GM23248 (cell line): ENCODE results near the gene PPIG. TPM values are rescaled to one million over a fixed set of nuclear protein-coding genes. Genes with fewer than 3 reads are reported as not detected.

Source experiments
- DNase-seq: peaks from one replicate; pipeline ENCODE4 v3.0.0-alpha.2; 2015
- H2AFZ ChIP-seq: fragments of 200-600 bp; sonication (generic); 2 replicates; pipeline ENCODE4 v1.6.1; 2016; ENCODE audit warnings: antibody characterized with exemption
- H3F3A ChIP-seq: fragments of 200-600 bp; sonication (generic); 2 replicates; pipeline ENCODE4 v1.6.1; 2016; ENCODE audit warnings: mild to moderate bottlenecking, antibody characterized with exemption, mixed run types; ENCODE audit not compliant: insufficient read depth
- H3K27ac ChIP-seq: fragments of 200-600 bp; sonication (generic); 2 replicates; pipeline ENCODE4 v1.5.1; 2016; ENCODE audit warnings: mild to moderate bottlenecking
- H3K27me3 ChIP-seq: fragments of 200-600 bp; sonication (generic); replicated peaks from 2 replicates; pipeline ENCODE4 v1.6.1; 2016; ENCODE audit warnings: mild to moderate bottlenecking; ENCODE audit not compliant: insufficient read depth
- H3K36me3 ChIP-seq: fragments of 200-600 bp; sonication (generic); 2 replicates; pipeline ENCODE4 v1.6.1; 2016; ENCODE audit warnings: low read depth, mild to moderate bottlenecking
- H3K4me1 ChIP-seq: fragments of 200-600 bp; sonication (generic); 2 replicates; pipeline ENCODE4 v1.6.1; 2016; ENCODE audit warnings: mild to moderate bottlenecking; ENCODE audit not compliant: insufficient read depth
- H3K4me2 ChIP-seq: fragments of 200-600 bp; sonication (generic); one replicate; pipeline ENCODE4 v1.6.1; 2016; ENCODE audit warnings: mild to moderate bottlenecking; ENCODE audit not compliant: unreplicated experiment
- H3K4me3 ChIP-seq: fragments of 200-600 bp; sonication (generic); 2 replicates; pipeline ENCODE4 v1.5.1; 2016; ENCODE audit warnings: mild to moderate bottlenecking
- H3K79me2 ChIP-seq: fragments of 200-600 bp; sonication (generic); 2 replicates; pipeline ENCODE4 v1.6.1; 2016; ENCODE audit warnings: mild to moderate bottlenecking; ENCODE audit not compliant: insufficient read depth
- H3K9ac ChIP-seq: fragments of 200-600 bp; sonication (generic); 2 replicates; pipeline ENCODE4 v1.6.1; 2016; ENCODE audit warnings: mild to moderate bottlenecking
- H3K9me2 ChIP-seq: fragments of 200-600 bp; sonication (generic); 2 replicates; pipeline ENCODE4 v1.6.1; 2016; ENCODE audit warnings: mixed run types, mild to moderate bottlenecking, moderate library complexity; ENCODE audit not compliant: insufficient read depth
- H3K9me3 ChIP-seq: fragments of 200-600 bp; sonication (generic); one replicate; pipeline ENCODE4 v1.6.1; 2017; ENCODE audit warnings: low read depth
- H4K20me1 ChIP-seq: fragments of 200-600 bp; sonication (generic); 2 replicates; pipeline ENCODE4 v1.6.0; 2016; ENCODE audit not compliant: insufficient read depth
- EZH2 ChIP-seq: fragments of 200-600 bp; sonication (generic); IDR thresholded peaks from 2 replicates; pipeline ENCODE4 v1.6.1; 2018; ENCODE audit warnings: antibody characterized with exemption, mild to moderate bottlenecking; ENCODE audit not compliant: insufficient read depth, poor library complexity, severe bottlenecking
- EZH2phosphoT487 ChIP-seq: fragments of 200-600 bp; sonication (generic); IDR thresholded peaks from 2 replicates; pipeline ENCODE4 v1.6.1; 2018; ENCODE audit warnings: antibody characterized with exemption, moderate library complexity, mild to moderate bottlenecking, low read depth; ENCODE audit not compliant: insufficient read depth
- WGBS, 2 experiments: methylation state at CpG; one replicate each; pipeline ENCODE4 v1.1.6; 2015 to 2017; ENCODE audit warnings: low lambda C conversion rate in 2 of 2, low coverage in 1 of 2; ENCODE audit errors: missing lambda C conversion rate in 2 of 2; 5-methylcytosine and 5-hydroxymethylcytosine counted together
- in situ Hi-C: fragments of 300-500 bp; cut with MboI; formaldehyde crosslinking; loops from 2 replicates; pipeline ENCODE4 v1.15.0; 2020
- polyA plus RNA-seq: library from polyadenylated mRNA; unstranded; fragments of >200 nt; fragmentation: Nextera tagmentation; extraction: Ambion mirVana; gene quantifications from 2 replicates; pipeline ENCODE4 v1.2.1, GENCODE V29; 2016
- total RNA-seq: library from RNA; depleted of rRNA; stranded (reverse); fragments of >200 nt; shearing (Covaris generic); gene quantifications from 2 replicates; pipeline ENCODE4 v1.2.3, GENCODE V29; 2014

The PPIG gene
- total and polyA plus RNA-seq, 2 experiments from 2014 or later: 23.0 to 51.3 TPM

DNA sequence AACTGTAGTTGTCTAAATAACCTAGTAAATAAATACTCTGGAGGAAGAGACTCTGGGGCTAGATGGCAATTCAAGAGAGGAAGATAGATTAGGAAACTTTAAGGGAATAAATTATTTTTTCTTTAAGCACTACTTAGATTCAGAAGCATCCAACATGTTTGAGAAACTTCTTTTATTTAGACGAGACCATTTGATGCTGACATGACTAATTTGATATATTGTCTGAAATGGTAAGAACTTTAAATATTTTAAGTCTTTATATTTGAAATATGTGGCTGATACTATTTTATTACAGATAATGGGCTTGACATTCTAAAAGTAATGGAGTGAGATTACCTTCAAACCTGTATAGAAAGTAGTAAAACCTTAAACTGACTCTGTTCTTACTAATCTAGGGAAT is 36.4 kb downstream of the PPIG start:
- Histone ChIP-seq H3K36me3 (peaks cover 40% of the 10 kb centered on the region), H3K27me3 (no peaks in the 10 kb centered on the region), H3F3A (no peaks in the 10 kb centered on the region), H3K27ac (no peak overlapping the region), H3K4me2 (no peak overlapping the region), H3K9me2 (no peaks in the 10 kb centered on the region), H3K9me3 (no peaks in the 10 kb centered on the region), H3K9ac (no peak overlapping the region), H2AFZ (no peak overlapping the region), H3K4me1 (peaks cover 6% of the 10 kb centered on the region; the same call in 1 of the 2 replicates), H3K79me2 (peaks cover 91% of the 10 kb centered on the region), H4K20me1 (no peaks in the 10 kb centered on the region), H3K4me3 (no peak overlapping the region)
- in situ Hi-C loops: no loop called here
- DNase-seq: no peak
- no peak for TF ChIP-seq EZH2phosphoT487
- TF ChIP-seq EZH2: no peak
- 66 to 72% methylated on average over 1 of the region's 1 CpG for WGBS, 2 experiments

DNA sequence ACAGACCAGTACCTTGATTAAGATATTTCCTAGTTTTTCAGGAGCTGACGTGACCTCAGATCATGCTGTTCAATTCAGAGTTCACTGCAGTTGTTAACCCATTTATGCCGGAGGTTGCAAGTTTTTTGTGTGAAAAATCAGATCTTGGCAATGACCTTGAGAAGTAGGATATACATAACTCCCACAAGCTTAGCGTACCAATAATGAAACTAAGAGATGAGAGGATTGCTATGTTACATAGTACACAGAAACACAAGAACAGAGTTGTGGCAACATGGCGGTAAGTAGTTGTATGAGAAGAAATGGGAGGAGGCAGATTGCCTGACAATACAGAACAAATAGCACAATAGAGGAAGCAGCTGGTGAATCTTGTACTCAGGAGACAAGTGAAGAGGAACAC is 39.1 kb downstream of the PPIG start:
- in situ Hi-C loops: no loop called here

DNA sequence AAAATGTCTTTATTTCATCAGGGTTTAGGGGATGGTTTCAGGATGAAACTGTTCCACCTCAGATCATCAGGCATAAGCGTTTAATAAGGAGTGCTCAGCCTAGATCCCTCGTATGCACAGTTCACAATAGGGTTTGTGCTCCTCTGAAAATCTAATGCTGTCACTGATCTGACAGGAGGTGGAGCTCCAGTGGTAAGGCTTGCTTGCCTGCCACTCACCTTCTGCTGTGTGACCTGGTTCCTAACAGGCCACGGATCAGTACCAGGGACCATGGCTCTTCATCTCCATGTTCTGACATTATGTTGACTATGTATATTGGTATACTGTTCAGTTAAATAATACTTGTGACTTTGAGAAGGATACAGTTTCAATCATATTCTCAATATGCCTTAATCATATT is 41.6 kb downstream of the PPIG start:
- in situ Hi-C loops: no loop called here
- no peak for DNase-seq
- H3K9me2 ChIP-seq: no peaks in the 10 kb centered on the region
- no peak overlapping the region for H3K4me2 ChIP-seq
- H3K9ac ChIP-seq: no peak overlapping the region
- no peaks in the 10 kb centered on the region for H3K9me3 ChIP-seq
- H3K27me3 ChIP-seq: no peaks in the 10 kb centered on the region
- H3K79me2 ChIP-seq: peaks cover 46% of the 10 kb centered on the region
- 80 to 81% methylated on average over 3 of the region's 3 CpGs for WGBS, 2 experiments
- TF ChIP-seq EZH2: no peak
- TF ChIP-seq EZH2phosphoT487: no peak
- H3K4me1 ChIP-seq: no peaks in the 10 kb centered on the region
- H3K36me3 ChIP-seq: peaks cover 34% of the 10 kb centered on the region
- H2AFZ ChIP-seq: no peak overlapping the region
- no peak overlapping the region for H3K27ac ChIP-seq
- no peak overlapping the region for H3K4me3 ChIP-seq
- H3F3A ChIP-seq: no peaks in the 10 kb centered on the region
- no peaks in the 10 kb centered on the region for H4K20me1 ChIP-seq

More for the DNA sequence above, 39.1 kb downstream of the PPIG start:
- no peak for TF ChIP-seq EZH2
- TF ChIP-seq EZH2phosphoT487: no peak
- Histone ChIP-seq H3K4me3 (no peak overlapping the region), H3K9me2 (no peaks in the 10 kb centered on the region), H4K20me1 (no peaks in the 10 kb centered on the region), H3K27me3 (no peaks in the 10 kb centered on the region), H2AFZ (no peak overlapping the region), H3K4me2 (no peak overlapping the region), H3K27ac (no peak overlapping the region), H3F3A (no peaks in the 10 kb centered on the region), H3K9me3 (no peaks in the 10 kb centered on the region), H3K4me1 (peaks cover 6% of the 10 kb centered on the region; the same call in 1 of the 2 replicates), H3K9ac (no peak overlapping the region), H3K79me2 (peaks cover 71% of the 10 kb centered on the region), H3K36me3 (peaks cover 27% of the 10 kb centered on the region)
- 75 to 76% methylated on average over 4 of the region's 4 CpGs for WGBS, 2 experiments
- DNase-seq: no peak

DNA sequence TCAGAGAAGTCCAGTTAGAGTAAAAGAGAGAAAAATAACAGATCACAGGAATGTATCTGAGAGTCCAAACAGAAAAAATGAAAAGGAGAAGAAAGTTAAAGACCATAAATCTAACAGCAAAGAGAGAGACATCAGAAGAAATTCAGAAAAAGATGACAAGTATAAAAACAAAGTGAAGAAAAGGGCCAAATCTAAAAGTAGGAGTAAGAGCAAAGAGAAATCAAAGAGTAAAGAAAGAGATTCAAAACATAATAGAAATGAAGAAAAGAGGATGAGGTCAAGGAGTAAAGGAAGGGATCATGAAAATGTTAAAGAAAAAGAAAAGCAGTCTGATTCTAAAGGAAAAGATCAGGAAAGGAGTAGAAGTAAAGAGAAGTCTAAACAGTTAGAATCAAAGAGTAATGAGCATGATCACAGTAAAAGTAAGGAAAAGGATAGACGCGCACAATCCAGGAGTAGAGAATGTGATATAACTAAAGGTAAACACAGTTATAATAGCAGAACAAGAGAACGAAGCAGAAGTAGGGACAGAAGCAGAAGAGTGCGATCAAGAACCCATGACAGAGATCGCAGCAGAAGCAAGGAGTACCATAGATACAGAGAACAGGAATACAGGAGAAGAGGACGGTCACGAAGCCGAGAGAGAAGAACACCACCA is 52.4 kb downstream of the PPIG start:
- DNase-seq: no peak
- Histone ChIP-seq H3K9me2 (no peaks in the 10 kb centered on the region), H3K27ac (no peak overlapping the region), H3F3A (peaks cover 27% of the 10 kb centered on the region), H3K79me2 (peaks cover 16% of the 10 kb centered on the region; the same call in 1 of the 2 replicates), H3K36me3 (peaks cover 60% of the 10 kb centered on the region), H2AFZ (no peak overlapping the region), H3K4me3 (no peak overlapping the region), H3K9me3 (no peaks in the 10 kb centered on the region), H3K9ac (no peak overlapping the region), H3K4me1 (peaks cover 10% of the 10 kb centered on the region), H3K4me2 (no peak overlapping the region), H3K27me3 (no peaks in the 10 kb centered on the region), H4K20me1 (no peaks in the 10 kb centered on the region)
- 98 to 99% methylated on average over 8 of the region's 8 CpGs for WGBS, 2 experiments
- in situ Hi-C loops: no loop called here
- no peak for TF ChIP-seq EZH2
- TF ChIP-seq EZH2phosphoT487: no peak
